Bronchial epithelial cell (primary cell): Measurements from ENCODE around the gene PAH. TPM values are rescaled to one million over a fixed set of nuclear protein-coding genes. Genes with fewer than 3 reads are reported as not detected.

Source experiments
- DNase-seq: peaks from one replicate; pipeline ENCODE4 v3.0.0-alpha.2; 2010; ENCODE audit warnings: low read depth
- FAIRE-seq: peaks from 2 replicates; lab custom pipeline; 2011; peaks lifted over from hg19 to GRCh38; lab: Jason Lieb, UNC
- H3K27me3 ChIP-seq: 2 replicates; pipeline ENCODE4 v1.5.1; 2011; ENCODE audit warnings: low read length; ENCODE audit not compliant: control insufficient read depth, insufficient read depth
- H3K36me3 ChIP-seq: 2 replicates; pipeline ENCODE4 v1.5.1; 2011; ENCODE audit warnings: low read length; ENCODE audit not compliant: control insufficient read depth, insufficient read depth
- H3K4me3 ChIP-seq: 2 replicates; pipeline ENCODE4 v1.5.1; 2011; ENCODE audit warnings: mild to moderate bottlenecking, low read depth, low read length, control low read depth
- total RNA-seq: library from RNA; depleted of rRNA; stranded (reverse); fragments of >200 nt; gene quantifications from 2 replicates; pipeline ENCODE4 v1.2.1, GENCODE V29; 2014
- TF ChIP-seq, protein P1 (sequence below): IDR thresholded peaks from 2 replicates; pipeline ENCODE4 v1.5.1; 2011; ENCODE audit warnings: mild to moderate bottlenecking, moderate library complexity, low read length, control low read depth, inconsistent platforms; ENCODE audit not compliant: insufficient read depth, severe bottlenecking

The PAH gene
- total RNA-seq, 1 donor from 2014 or later = not detected

DNA sequence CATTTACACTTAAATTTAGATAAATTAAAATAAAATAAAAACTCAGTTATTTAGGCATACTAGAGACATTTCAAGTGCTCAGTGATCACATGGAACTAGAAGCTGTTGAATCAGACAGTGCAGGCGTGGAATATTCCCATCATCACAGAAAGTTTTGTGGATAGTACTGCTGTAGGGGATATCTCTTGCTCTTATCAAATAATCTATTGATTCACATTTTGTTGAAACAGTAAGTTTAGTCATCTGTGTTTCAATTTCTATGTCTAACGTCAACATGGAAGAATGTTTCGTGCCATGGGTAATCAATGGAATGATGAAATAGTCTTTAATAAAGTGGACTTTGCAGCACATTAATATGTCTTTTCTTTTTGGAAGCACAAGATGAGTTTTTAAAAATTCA, 108.6 kb downstream of the PAH start:
- DNase-seq (no peak), FAIRE-seq (no peak)
- TF ChIP-seq, protein P1, sequence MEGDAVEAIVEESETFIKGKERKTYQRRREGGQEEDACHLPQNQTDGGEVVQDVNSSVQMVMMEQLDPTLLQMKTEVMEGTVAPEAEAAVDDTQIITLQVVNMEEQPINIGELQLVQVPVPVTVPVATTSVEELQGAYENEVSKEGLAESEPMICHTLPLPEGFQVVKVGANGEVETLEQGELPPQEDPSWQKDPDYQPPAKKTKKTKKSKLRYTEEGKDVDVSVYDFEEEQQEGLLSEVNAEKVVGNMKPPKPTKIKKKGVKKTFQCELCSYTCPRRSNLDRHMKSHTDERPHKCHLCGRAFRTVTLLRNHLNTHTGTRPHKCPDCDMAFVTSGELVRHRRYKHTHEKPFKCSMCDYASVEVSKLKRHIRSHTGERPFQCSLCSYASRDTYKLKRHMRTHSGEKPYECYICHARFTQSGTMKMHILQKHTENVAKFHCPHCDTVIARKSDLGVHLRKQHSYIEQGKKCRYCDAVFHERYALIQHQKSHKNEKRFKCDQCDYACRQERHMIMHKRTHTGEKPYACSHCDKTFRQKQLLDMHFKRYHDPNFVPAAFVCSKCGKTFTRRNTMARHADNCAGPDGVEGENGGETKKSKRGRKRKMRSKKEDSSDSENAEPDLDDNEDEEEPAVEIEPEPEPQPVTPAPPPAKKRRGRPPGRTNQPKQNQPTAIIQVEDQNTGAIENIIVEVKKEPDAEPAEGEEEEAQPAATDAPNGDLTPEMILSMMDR = no peak
- no peak overlapping the region for H3K4me3 ChIP-seq
- no peaks in the 10 kb centered on the region for H3K36me3 ChIP-seq
- H3K27me3 ChIP-seq = no peaks in the 10 kb centered on the region

DNA sequence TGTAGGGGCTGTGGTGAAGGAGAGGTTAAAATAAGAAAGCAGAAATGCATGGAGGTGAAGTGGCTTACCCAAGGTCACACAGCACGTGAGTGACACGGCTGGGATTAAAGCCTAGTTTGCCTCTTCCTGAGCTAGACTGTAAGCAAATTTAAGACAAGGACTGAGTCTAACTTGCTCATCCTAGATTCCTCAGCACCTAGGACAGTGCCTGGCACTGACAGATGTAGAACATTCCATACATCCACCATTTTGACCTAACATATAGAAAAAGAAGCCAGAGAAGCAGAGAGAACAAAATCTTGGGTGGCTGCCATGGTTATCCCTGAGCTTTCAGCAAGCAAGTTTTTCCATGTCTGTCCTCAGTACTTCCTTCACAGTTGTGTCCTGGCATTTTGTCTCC, 110.5 kb downstream of the PAH start:
- TF ChIP-seq, protein P1 = no peak
- Histone ChIP-seq H3K36me3 (no peaks in the 10 kb centered on the region), H3K4me3 (no peak overlapping the region), H3K27me3 (no peaks in the 10 kb centered on the region)
- no peak for DNase-seq
- no peak for FAIRE-seq

DNA sequence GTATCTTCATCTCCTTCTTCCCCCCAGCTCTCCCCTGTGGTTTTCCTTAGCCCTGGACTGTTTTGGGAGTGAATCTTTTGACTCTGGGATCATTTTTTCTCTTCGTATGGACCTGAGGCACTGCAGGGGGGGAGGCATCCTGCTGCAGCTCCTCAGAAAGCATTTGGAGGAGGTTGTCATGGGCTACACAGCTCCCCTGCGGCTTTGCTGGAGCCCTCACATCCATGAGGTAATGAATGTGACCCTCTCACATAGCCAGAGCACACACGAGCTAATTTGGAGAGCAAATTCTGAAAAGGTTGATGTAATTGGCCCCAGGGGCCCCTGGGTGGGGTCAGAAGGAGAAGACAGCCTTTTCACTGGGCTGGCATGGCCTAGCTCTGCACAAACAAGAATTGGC, 110.9 kb downstream of the PAH start:
- Histone ChIP-seq H3K27me3 (no peaks in the 10 kb centered on the region), H3K4me3 (no peak overlapping the region), H3K36me3 (no peaks in the 10 kb centered on the region)
- TF ChIP-seq, protein P1 = no peak
- DNase-seq = no peak
- no peak for FAIRE-seq

DNA sequence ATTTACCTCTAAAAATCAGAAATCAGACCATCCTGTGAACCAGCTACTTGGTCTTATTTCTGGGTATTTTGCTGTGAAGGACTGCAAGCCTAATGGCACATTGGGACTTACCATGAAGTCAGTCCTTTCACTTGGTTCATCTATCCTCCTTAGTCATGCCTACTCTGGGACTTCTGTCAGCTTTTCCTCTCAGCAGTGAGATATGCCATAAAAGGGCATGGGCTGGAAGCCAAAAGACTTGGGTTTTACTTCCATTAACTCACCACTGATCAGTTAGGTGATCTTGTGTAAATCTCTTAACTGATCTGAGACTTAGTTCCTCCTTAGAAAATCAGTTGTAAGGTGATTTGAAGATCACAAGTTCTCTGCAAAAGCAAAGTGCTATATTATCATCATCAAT, 116.5 kb downstream of the PAH start:
- TF ChIP-seq, protein P1 = no peak

DNA sequence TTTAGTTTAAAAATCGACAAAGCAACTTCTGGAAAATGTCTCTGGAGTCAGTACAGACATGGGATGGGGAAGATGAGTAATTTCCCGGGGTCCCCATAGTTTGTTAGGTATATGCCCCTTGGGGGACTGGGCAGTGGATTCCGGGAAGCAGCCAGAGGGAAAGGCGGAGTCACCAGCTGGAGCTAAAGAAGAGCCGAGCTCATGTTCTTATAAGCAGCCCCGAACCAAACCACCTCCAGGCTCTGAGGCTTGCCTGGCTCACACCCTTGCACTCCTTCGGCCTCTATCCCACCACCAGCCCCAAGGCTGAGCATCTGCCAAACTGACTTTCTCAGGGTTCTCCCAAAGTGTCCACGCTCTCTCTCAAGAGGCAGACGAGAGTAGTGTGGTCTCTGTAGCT, 117.8 kb downstream of the PAH start:
- FAIRE-seq (no peak), DNase-seq (no peak)
- Histone ChIP-seq H3K27me3 (no peaks in the 10 kb centered on the region), H3K4me3 (no peak overlapping the region), H3K36me3 (no peaks in the 10 kb centered on the region)
- TF ChIP-seq, protein P1 = no peak

More for the DNA sequence above, 116.5 kb downstream of the PAH start:
- DNase-seq = no peak
- no peak for FAIRE-seq
- H3K4me3 ChIP-seq = no peak overlapping the region
- no peaks in the 10 kb centered on the region for H3K36me3 ChIP-seq
- H3K27me3 ChIP-seq = no peaks in the 10 kb centered on the region

DNA sequence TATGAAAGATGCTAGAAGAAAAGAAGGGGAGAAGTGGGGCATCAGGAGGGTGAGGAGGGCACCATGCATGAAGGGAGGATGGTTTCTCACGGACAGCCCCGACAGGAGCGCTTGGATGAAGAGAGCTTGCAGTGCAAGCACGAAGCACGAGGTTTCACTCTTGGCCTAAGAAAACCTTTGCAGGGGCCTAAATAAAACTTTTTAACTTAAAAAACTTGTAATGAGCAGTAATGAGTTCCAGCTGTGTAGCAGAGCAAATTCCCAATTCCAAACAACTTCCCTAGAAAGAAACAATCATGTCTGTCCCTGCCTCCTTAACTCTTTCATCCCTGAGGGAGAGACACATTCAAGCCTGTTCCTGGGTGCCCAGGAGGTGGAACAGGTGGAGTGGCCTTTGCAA, 119.5 kb downstream of the PAH start:
- FAIRE-seq (no peak), DNase-seq (no peak)
- TF ChIP-seq, protein P1 = no peak
- no peaks in the 10 kb centered on the region for H3K27me3 ChIP-seq
- H3K36me3 ChIP-seq = no peaks in the 10 kb centered on the region
- no peak overlapping the region for H3K4me3 ChIP-seq
